Measurements from ENCODE around the gene FNDC3B. TPM values are rescaled to one million over a fixed set of nuclear protein-coding genes. Genes with fewer than 3 reads are reported as not detected.

FNDC3B gene
- total and polyA plus RNA-seq, 2 of the 8 experiments (the other 6 are each of a cell fraction or from before 2014, with no cell fraction given) = 14.1 to 44.4 TPM

DNA sequence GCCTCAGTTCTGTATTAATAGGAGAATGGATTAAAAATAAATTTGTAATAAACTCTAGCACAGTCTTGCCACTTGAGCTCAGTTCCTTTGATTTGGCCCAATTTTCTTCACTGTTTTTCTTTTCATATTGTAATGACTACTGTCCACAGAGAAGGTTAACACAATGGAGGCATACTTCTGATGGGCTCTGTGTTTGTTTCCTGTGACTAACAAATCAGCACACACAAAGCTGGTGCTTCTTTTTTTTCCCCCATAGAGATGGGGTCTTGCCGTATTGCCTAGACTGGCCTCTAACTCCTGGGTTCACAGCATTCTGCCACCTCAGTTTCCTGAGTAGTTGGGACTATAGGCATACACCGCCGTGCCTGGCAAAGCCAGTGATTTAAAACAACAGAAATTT, 226.7 kb downstream of the FNDC3B start:
- Histone ChIP-seq H2AK5ac (ENCODE audit: low read depth, low read length) (no peak overlapping the region), H3K27ac (ENCODE audit: low read depth, low read length) (no peak overlapping the region), H3K23me2 (ENCODE audit: low read depth, low read length) (no peaks in the 10 kb centered on the region), H3K79me1 (ENCODE audit: low read depth, low read length) (no peaks in the 10 kb centered on the region; the same call in 1 of the 2 replicates), H3K23ac (ENCODE audit: insufficient read length) (no peak overlapping the region), H4K20me1 (replicated peaks in 1 of 2; ENCODE audit: control insufficient read depth in 1 of 2, insufficient read depth in 2 of 2, low read length in 2 of 2) (peaks cover 0 to 2% of the 10 kb centered on the region in 2 experiments), H2AFZ (ENCODE audit: low read length) (no peak overlapping the region), H3K9ac (replicated peaks in 1 of 4; ENCODE audit: extremely low read depth in 1 of 4, low read depth in 3 of 4, low read length in 3 of 4) (no peak overlapping the region), H2BK120ac (replicated peaks; ENCODE audit: low read depth, low read length) (no peak overlapping the region), H3K18ac (ENCODE audit: extremely low read depth, low read length) (no peak overlapping the region), H2BK15ac (ENCODE audit: low read length) (no peak overlapping the region), H3K4me1 (replicated peaks in 1 of 4; ENCODE audit: control insufficient read depth in 3 of 4, insufficient read depth in 4 of 4, low read length in 3 of 4) (peaks cover 0 to 7% (median 2%) of the 10 kb centered on the region in 4 experiments; a peak in 2 of 7 replicates), H2BK12ac (ENCODE audit: low read depth, low read length) (no peak overlapping the region), H3K79me2 (ENCODE audit: control insufficient read depth in 1 of 2, insufficient read depth in 2 of 2, low read length in 2 of 2) (no peaks in the 10 kb centered on the region), H4K8ac (ENCODE audit: extremely low read depth, insufficient read depth, low read length) (no peak overlapping the region), H4K91ac (replicated peaks; ENCODE audit: insufficient read length, low read length) (no peak overlapping the region), H3K27me3 (replicated peaks in 1 of 4; ENCODE audit: control insufficient read depth in 3 of 4, extremely low read depth in 1 of 4, insufficient read depth in 3 of 4, low read length in 3 of 4) (no peaks in the 10 kb centered on the region), H3K4me3 (ENCODE audit: extremely low read depth in 1 of 4, insufficient read depth in 2 of 4, low read depth in 3 of 4, low read length in 4 of 4) (no peak overlapping the region), H3K36me3 (ENCODE audit: control insufficient read depth in 2 of 4, insufficient read depth in 4 of 4, low read length in 3 of 4) (peaks cover 0 to 3% (median 0%) of the 10 kb centered on the region in 4 experiments; a peak in 1 of 8 replicates), H3K4ac (replicated peaks; ENCODE audit: insufficient read length, low read depth, low read length) (no peak overlapping the region), H2BK5ac (ENCODE audit: low read depth, low read length) (no peak overlapping the region), H3K14ac (ENCODE audit: insufficient read length) (no peak overlapping the region), H4K5ac (ENCODE audit: insufficient read length, low read depth, low read length) (no peak overlapping the region), H3K56ac (replicated peaks; ENCODE audit: insufficient read length, low read depth, low read length) (no peak overlapping the region), H2BK20ac (ENCODE audit: low read length) (no peak overlapping the region), H3K4me2 (ENCODE audit: insufficient read depth in 1 of 2, low read depth in 2 of 2, low read length in 2 of 2) (no peak overlapping the region), H3K9me3 (ENCODE audit: insufficient read depth in 2 of 2, low read depth in 1 of 2, low read length in 1 of 2) (no peaks in the 10 kb centered on the region)
- ChIA-PET CTCF (ENCODE audit: partially characterized antibody) (interaction anchor here (0.7 to 1.5 kb wide), 4 partner anchors 11 to 225 kb away, joined by 3 to 6 read pairs (median 4); no protein-coding TSS in a partner anchor), POLR2A (ENCODE audit: partially characterized antibody) (no interaction called here)
- FAIRE-seq = no peak
- 89% methylated on average over 3 of the region's 3 CpGs; no CpG with 5 or more reads in 1 of the 2 experiments for WGBS, 2 experiments (ENCODE audit: extremely low coverage in 1 of 2, insufficient coverage in 1 of 2, insufficient read length in 1 of 2, insufficient replicate concordance in 2 of 2, low coverage in 1 of 2, low lambda C conversion rate in 2 of 2, missing lambda C conversion rate in 1 of 2)
- no peak for TF ChIP-seq TAF1 (IDR thresholded peaks at IDR 0.05; ENCODE audit: low read depth, low read length)
- TF ChIP-seq SP2 (IDR thresholded peaks at IDR 0.05; ENCODE audit: low read length) = no peak
- DNase-seq (ENCODE audit: low read depth in 1 of 2, low spot score in 2 of 2) = no peak
